ENCODE data around the gene IVD.

GRCh38 chr15:40428185-40428584 lies 22.6 kb downstream of the IVD start:
- no peak for TF ChIP-seq CTCF (IDR thresholded peaks at IDR 0.05; ENCODE audit: control extremely low read depth in 1 of 3, insufficient read depth in 1 of 3, low read depth in 1 of 3, low read length in 3 of 3)
- TF ChIP-seq CHD2 (IDR thresholded peaks at IDR 0.05; ENCODE audit: low read length) = no peak
- TF ChIP-seq BRCA1 (IDR thresholded peaks at IDR 0.05; ENCODE audit: low read depth, low read length) = no peak
- no peak for TF ChIP-seq HDAC2 (IDR thresholded peaks at IDR 0.05; ENCODE audit: borderline replicate concordance in 1 of 2, low read depth in 2 of 2, low read length in 2 of 2)
- no peak for TF ChIP-seq NRF1 (IDR thresholded peaks at IDR 0.05; ENCODE audit: low read depth, low read length)
- TF ChIP-seq CHD1 (IDR thresholded peaks at IDR 0.05; ENCODE audit: low read depth, low read length) = no peak
- no peak for TF ChIP-seq FOSL1 (IDR thresholded peaks at IDR 0.05; ENCODE audit: insufficient read depth, low read depth, low read length)
- TF ChIP-seq RFX5 (IDR thresholded peaks at IDR 0.05; ENCODE audit: borderline replicate concordance, low read depth, low read length) = no peak
- no peak for TF ChIP-seq EGR1 (IDR thresholded peaks at IDR 0.05; ENCODE audit: borderline replicate concordance, low read depth, low read length)
- TF ChIP-seq TAF1 (IDR thresholded peaks at IDR 0.05; ENCODE audit: low read depth, low read length) = no peak
- TF ChIP-seq EP300 (IDR thresholded peaks at IDR 0.05; ENCODE audit: borderline replicate concordance in 1 of 2, low read depth in 2 of 2, low read length in 2 of 2) = no peak
- TF ChIP-seq POLR2A (IDR thresholded peaks at IDR 0.05; ENCODE audit: control extremely low read depth in 1 of 2, low read depth in 2 of 2, low read length in 2 of 2) = no peak
- no peak for TF ChIP-seq ZNF274 (IDR thresholded peaks at IDR 0.05; ENCODE audit: borderline replicate concordance, extremely low read depth, low read length)
- TF ChIP-seq USF2 (IDR thresholded peaks at IDR 0.05; ENCODE audit: low read length) = no peak
